Upper lobe of left lung (tissue), 6 donors: ENCODE data around the gene MSANTD2. TPM values are rescaled to one million over a fixed set of nuclear protein-coding genes. Genes with fewer than 3 reads are reported as not detected.
A peak's percentile ranks its signal among the peaks of the same experiment; 100 is the strongest.

Experiments used
- ATAC-seq, 2 donors: fragments of 200-7000 bp; cut with Tn5 transposase; one replicate each; pipeline ENCODE4 v1.9.1; 2022; ENCODE audit warnings: mild to moderate bottlenecking in 2 of 2, moderate library complexity in 2 of 2; ENCODE audit not compliant: low FRiP score in 2 of 2
- DNase-seq, 2 donors: peaks; one replicate each; pipeline ENCODE4 v3.0.0-alpha.2; 2019 to 2020
- H3K27ac ChIP-seq, 4 donors: fragments of 200-600 bp; sonication (generic); one replicate each; pipeline ENCODE4 v1.5.1; 2016 to 2019
- H3K27me3 ChIP-seq, 4 donors: fragments of 200-600 bp; sonication (generic); one replicate each; pipeline ENCODE4 v1.5.1; 2017 to 2019
- H3K36me3 ChIP-seq, 4 donors: fragments of 200-600 bp; sonication (generic); one replicate each; pipeline ENCODE4 v1.5.1; 2016 to 2019
- H3K4me1 ChIP-seq, 4 donors: fragments of 200-600 bp; sonication (generic); one replicate each; pipeline ENCODE4 v1.5.1; 2018 to 2019
- H3K4me3 ChIP-seq, 4 donors: fragments of 200-600 bp; sonication (generic); one replicate each; pipeline ENCODE4 v1.5.1; 2017 to 2019; ENCODE audit warnings: mild to moderate bottlenecking in 2 of 4, moderate library complexity in 1 of 4
- H3K9me3 ChIP-seq, 4 donors: fragments of 200-600 bp; sonication (generic); one replicate each; pipeline ENCODE4 v1.5.1; 2018 to 2019
- EP300 ChIP-seq, 4 donors: sonication (generic); formaldehyde crosslinking; IDR thresholded peaks; one replicate each; pipeline ENCODE4 v1.5.1; 2017; ENCODE audit warnings: antibody characterized with exemption in 4 of 4, control low read depth in 2 of 4
- POLR2A ChIP-seq, 4 donors: fragments of 450-650 bp; IDR thresholded peaks; one replicate each; pipeline ENCODE4 v1.5.1; 2016 to 2017; ENCODE audit warnings: antibody characterized with exemption in 4 of 4, mild to moderate bottlenecking in 2 of 4
- POLR2AphosphoS5 ChIP-seq, 2 donors: sonication (generic); formaldehyde crosslinking; IDR thresholded peaks; one replicate each; pipeline ENCODE4 v1.5.1; 2017; ENCODE audit warnings: antibody characterized with exemption in 2 of 2
- WGBS, 2 donors: methylation state at CpG; one replicate each; pipeline ENCODE4 v1.1.5; 2017 to 2018; 5-methylcytosine and 5-hydroxymethylcytosine counted together
- total RNA-seq, 6 donors: library from RNA; depleted of rRNA in 4 of 6; stranded (reverse); fragments of >200 nt in 4 of 6; gene quantifications; one replicate each; pipeline versions ENCODE4 v1.1.0 to v1.2.1, GENCODE V29; 2016 to 2021
- TF ChIP-seq, protein P1 (sequence below), 6 experiments: fragments of 450-650 bp in 4 of 6; fragments of 200-600 bp in 2 of 6; sonication (generic) in 2 of 6; IDR thresholded peaks; one replicate each; pipeline ENCODE4 v1.5.1; 2016 to 2019; ENCODE audit warnings: antibody characterized with exemption in 6 of 6
- donor health status: DM: no; HTN: no; CAD: no; lungs with moderate emphysema.
- donor health status: DM: no; HTN: yes; CAD: no; lungs with severe emphysema.

MSANTD2 gene
- total RNA-seq, 6 donors from 2014 or later, result 10.5 to 69.1 (median 14.0) TPM

DNA sequence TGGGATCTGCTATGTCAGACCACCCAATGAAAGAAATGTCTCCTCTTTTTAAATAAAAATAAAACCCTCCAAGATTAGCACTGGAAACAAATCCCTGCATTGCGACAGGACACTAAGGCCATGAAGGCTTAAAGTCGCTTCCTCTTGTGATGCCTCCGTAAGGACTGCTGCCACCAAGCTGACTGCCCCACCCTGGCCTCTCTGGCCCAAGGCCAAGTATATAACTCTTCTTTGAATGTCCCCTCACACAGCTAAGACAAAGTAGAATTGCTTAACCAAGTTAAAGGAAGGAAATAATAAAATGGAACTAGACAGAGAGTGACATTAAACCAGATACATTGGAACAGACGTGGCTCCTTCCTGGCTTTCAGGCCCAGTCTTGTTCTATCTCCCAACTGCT, 68.0 kb downstream of the MSANTD2 start:
- H3K27ac ChIP-seq, result peak overlapping the region in 2 of 4 donors; percentile 40 to 56
- TF ChIP-seq, protein P1, sequence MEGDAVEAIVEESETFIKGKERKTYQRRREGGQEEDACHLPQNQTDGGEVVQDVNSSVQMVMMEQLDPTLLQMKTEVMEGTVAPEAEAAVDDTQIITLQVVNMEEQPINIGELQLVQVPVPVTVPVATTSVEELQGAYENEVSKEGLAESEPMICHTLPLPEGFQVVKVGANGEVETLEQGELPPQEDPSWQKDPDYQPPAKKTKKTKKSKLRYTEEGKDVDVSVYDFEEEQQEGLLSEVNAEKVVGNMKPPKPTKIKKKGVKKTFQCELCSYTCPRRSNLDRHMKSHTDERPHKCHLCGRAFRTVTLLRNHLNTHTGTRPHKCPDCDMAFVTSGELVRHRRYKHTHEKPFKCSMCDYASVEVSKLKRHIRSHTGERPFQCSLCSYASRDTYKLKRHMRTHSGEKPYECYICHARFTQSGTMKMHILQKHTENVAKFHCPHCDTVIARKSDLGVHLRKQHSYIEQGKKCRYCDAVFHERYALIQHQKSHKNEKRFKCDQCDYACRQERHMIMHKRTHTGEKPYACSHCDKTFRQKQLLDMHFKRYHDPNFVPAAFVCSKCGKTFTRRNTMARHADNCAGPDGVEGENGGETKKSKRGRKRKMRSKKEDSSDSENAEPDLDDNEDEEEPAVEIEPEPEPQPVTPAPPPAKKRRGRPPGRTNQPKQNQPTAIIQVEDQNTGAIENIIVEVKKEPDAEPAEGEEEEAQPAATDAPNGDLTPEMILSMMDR (IDR thresholded peaks at IDR 0.05), result no peak
- no peak for TF ChIP-seq POLR2A (IDR thresholded peaks at IDR 0.05)
- TF ChIP-seq POLR2AphosphoS5 (IDR thresholded peaks at IDR 0.05), result no peak
- no peak for TF ChIP-seq EP300 (IDR thresholded peaks at IDR 0.05)
- WGBS, 2 donors, result 49 to 54% methylated on average over 4 of the region's 4 CpGs
- H3K27me3 ChIP-seq, result no peaks in the 10 kb centered on the region
- DNase-seq, result peak in 1 of 2 donors; percentile 70
- no peaks in the 10 kb centered on the region for H3K36me3 ChIP-seq
- H3K4me3 ChIP-seq, result no peak overlapping the region
- ATAC-seq, result peak in 1 of 2 donors; percentile 73
- no peaks in the 10 kb centered on the region for H3K9me3 ChIP-seq
- H3K4me1 ChIP-seq, result peaks cover 3 to 12% (median 7%) of the 10 kb centered on the region in 4 donors

DNA sequence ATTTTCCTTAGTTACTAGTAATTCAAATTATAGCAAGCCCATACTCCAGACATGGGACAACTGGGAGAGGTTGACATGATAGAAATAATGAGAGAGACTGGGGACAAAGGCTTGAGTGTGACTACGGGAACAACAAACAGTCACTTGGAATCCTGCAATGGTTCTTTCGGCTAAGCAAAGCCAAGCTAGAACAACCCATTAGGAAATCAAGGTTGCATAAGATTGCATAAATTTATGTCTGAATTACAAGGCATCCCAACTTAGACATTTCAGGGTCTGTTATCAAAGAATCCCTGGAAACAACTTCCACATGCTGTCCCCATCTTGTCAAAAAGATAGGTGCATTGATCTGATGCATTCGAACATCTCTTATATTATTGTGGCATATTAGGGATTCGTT, 70.6 kb downstream of the MSANTD2 start:
- 71 to 74% methylated on average over 4 of the region's 4 CpGs for WGBS, 2 donors
- no peak for DNase-seq
- Histone ChIP-seq H3K27me3 (no peaks in the 10 kb centered on the region), H3K4me3 (no peak overlapping the region), H3K4me1 (peaks cover 22 to 39% (median 29%) of the 10 kb centered on the region in 4 donors), H3K9me3 (no peaks in the 10 kb centered on the region), H3K36me3 (no peaks in the 10 kb centered on the region), H3K27ac (no peak overlapping the region)
- ATAC-seq, result no peak
- no peak for TF ChIP-seq POLR2AphosphoS5 (IDR thresholded peaks at IDR 0.05)
- no peak for TF ChIP-seq EP300 (IDR thresholded peaks at IDR 0.05)
- TF ChIP-seq, protein P1 (IDR thresholded peaks at IDR 0.05), result no peak

DNA sequence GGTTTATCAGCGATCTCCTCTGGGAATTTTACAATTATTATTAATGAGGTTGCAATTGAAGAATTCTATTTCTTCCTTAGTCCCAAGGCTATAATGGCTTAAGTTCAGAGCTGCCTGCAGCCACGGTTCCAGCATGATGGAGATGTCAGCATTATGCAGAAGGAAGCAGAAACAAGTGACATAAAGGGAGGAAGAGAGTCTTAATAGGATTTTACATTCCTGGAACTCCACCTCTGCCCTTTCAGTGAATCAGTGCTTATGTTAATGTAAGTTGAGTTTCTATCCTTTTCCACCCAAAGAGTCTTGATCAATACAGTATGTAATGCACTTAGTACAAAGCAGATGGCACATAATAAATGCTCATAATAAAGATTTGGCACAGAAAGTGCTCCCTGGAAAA, 72.1 kb downstream of the MSANTD2 start:
- Histone ChIP-seq H3K36me3 (no peaks in the 10 kb centered on the region), H3K27ac (peak overlapping the region in 1 of 4 donors; percentile 83), H3K4me3 (no peak overlapping the region), H3K4me1 (peaks cover 22 to 43% (median 31%) of the 10 kb centered on the region in 4 donors), H3K9me3 (no peaks in the 10 kb centered on the region), H3K27me3 (no peaks in the 10 kb centered on the region)
- WGBS, 2 donors, result 89 to 91% methylated on average over 2 of the region's 2 CpGs
- no peak for DNase-seq
- no peak for ATAC-seq
- TF ChIP-seq EP300 (IDR thresholded peaks at IDR 0.05), result no peak
- no peak for TF ChIP-seq POLR2AphosphoS5 (IDR thresholded peaks at IDR 0.05)
- no peak for TF ChIP-seq POLR2A (IDR thresholded peaks at IDR 0.05)
- TF ChIP-seq, protein P1 (IDR thresholded peaks at IDR 0.05), result no peak

DNA sequence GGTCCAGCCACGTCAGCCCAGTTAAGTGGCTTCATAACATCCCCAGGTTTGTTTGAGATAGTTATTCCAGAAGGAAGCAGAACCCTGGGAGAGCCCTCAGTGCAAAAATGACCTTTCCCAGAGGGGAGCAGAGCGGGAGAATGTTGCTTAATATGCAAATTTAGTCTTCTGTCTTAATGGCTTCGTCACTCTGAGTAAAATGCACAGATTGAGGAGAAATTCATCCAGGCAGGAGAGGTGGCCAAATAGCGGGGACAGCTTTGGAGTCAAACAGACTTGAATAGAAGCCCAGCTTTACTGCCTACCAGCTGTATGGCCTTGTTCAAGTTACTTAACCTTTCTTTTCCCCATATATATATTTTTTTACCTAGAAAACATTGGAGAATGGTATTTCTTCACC, 72.7 kb downstream of the MSANTD2 start:
- Histone ChIP-seq H3K9me3 (no peaks in the 10 kb centered on the region), H3K36me3 (no peaks in the 10 kb centered on the region), H3K27me3 (no peaks in the 10 kb centered on the region), H3K27ac (peak overlapping the region in 2 of 4 donors; percentile 71 to 83), H3K4me1 (peaks cover 22 to 43% (median 31%) of the 10 kb centered on the region in 4 donors), H3K4me3 (no peak overlapping the region)
- ATAC-seq, result no peak
- DNase-seq, result peak in 1 of 2 donors; percentile 66
- 58 to 70% methylated on average over 4 of the region's 4 CpGs for WGBS, 2 donors
- peak in 1 of 4 donors; percentile 27 for TF ChIP-seq POLR2A (IDR thresholded peaks at IDR 0.05)
- no peak for TF ChIP-seq EP300 (IDR thresholded peaks at IDR 0.05)

DNA sequence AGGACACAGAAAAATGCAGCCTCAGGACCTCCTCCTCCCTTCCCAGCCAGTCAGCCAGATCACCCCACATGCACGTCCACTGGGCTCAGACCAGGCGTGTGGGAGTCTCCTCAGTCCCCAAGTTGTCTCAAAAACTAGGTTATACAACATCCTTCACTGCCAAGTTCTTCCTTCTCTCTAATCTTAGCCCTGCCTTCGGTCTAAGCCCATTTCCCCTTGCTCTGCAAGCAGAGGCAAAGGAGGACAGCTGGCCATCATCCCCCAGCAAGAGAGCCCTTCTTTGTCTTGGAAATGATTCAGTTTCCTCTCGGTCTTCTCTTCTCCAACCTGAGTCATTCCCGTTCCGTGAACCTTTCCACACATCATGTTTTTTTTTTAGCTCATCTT, 74.5 kb downstream of the MSANTD2 start:
- 7 to 15% methylated on average over 6 of the region's 6 CpGs for WGBS, 2 donors
- H3K9me3 ChIP-seq, result no peaks in the 10 kb centered on the region
- H3K27me3 ChIP-seq, result no peaks in the 10 kb centered on the region
- ATAC-seq, result peak; percentile 24 to 28
- no peak overlapping the region for H3K4me3 ChIP-seq
- H3K36me3 ChIP-seq, result no peaks in the 10 kb centered on the region
- peaks cover 19 to 36% (median 27%) of the 10 kb centered on the region in 4 donors for H3K4me1 ChIP-seq
- peak overlapping the region; percentile 59 to 83 (median 68) for H3K27ac ChIP-seq
- DNase-seq, result no peak
- TF ChIP-seq, protein P1 (IDR thresholded peaks at IDR 0.05), result no peak
- TF ChIP-seq POLR2A (IDR thresholded peaks at IDR 0.05), result no peak
- TF ChIP-seq POLR2AphosphoS5 (IDR thresholded peaks at IDR 0.05), result no peak
- no peak for TF ChIP-seq EP300 (IDR thresholded peaks at IDR 0.05)
